ENCODE results near the gene ZNF490.

DNA sequence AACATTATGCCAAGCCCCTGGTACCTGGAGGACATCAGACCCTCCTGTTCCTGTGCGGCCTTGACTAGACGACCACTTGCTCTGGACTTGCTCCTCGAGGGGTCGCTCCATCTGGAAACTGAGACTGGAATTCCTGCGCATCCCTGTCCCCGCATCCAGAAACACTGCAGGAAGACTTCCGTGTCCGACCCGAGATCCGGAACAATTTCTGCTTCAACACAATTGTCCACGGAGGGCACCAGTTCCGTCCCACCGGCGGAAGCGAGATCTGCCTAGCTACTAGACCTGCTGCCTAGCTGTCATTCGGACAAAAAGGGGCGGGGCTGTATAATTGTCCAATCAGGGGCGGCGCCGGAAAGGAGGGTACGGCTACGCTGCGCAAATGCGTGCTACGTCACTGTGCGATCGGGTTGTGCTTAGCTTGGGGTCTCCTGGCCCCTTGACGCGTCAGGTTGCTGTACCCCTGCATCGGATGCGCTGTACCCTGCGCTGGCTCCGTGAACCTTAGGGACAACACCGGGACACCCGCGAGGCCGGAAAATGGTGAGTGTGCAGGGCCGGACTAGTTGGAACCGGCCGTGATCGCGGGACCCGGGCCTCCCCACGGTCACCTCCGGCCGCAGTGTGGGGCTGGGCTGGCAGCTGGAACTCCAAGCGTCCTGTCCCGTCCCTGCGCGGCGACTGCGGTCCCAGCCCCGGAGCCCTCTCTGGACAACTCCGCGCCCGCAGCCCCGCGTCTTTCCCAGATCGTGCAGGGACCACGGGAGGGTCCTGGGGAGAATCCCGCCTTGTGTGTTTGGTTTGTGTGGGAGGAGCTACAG lies at the start of gene ZNF490, which contains the start of gene ZNF791:
- TF ChIP-seq, protein P1, sequence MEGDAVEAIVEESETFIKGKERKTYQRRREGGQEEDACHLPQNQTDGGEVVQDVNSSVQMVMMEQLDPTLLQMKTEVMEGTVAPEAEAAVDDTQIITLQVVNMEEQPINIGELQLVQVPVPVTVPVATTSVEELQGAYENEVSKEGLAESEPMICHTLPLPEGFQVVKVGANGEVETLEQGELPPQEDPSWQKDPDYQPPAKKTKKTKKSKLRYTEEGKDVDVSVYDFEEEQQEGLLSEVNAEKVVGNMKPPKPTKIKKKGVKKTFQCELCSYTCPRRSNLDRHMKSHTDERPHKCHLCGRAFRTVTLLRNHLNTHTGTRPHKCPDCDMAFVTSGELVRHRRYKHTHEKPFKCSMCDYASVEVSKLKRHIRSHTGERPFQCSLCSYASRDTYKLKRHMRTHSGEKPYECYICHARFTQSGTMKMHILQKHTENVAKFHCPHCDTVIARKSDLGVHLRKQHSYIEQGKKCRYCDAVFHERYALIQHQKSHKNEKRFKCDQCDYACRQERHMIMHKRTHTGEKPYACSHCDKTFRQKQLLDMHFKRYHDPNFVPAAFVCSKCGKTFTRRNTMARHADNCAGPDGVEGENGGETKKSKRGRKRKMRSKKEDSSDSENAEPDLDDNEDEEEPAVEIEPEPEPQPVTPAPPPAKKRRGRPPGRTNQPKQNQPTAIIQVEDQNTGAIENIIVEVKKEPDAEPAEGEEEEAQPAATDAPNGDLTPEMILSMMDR (IDR thresholded peaks at IDR 0.05; ENCODE audit: poor library complexity): peak; percentile 33
- no peak for TF ChIP-seq EZH2 (IDR thresholded peaks at IDR 0.05; ENCODE audit: borderline replicate concordance)

All from hepatocyte (in vitro differentiated cells).